DMS153 (cell line): ENCODE data around the gene TPRA1.
A peak's percentile ranks its signal among the peaks of the same experiment; 100 is the strongest.

Experiments used
- DNase-seq: peaks from one replicate; lab custom pipeline; 2025; lab: John Stamatoyannopoulos, UW

The TPRA1 gene

DNA sequence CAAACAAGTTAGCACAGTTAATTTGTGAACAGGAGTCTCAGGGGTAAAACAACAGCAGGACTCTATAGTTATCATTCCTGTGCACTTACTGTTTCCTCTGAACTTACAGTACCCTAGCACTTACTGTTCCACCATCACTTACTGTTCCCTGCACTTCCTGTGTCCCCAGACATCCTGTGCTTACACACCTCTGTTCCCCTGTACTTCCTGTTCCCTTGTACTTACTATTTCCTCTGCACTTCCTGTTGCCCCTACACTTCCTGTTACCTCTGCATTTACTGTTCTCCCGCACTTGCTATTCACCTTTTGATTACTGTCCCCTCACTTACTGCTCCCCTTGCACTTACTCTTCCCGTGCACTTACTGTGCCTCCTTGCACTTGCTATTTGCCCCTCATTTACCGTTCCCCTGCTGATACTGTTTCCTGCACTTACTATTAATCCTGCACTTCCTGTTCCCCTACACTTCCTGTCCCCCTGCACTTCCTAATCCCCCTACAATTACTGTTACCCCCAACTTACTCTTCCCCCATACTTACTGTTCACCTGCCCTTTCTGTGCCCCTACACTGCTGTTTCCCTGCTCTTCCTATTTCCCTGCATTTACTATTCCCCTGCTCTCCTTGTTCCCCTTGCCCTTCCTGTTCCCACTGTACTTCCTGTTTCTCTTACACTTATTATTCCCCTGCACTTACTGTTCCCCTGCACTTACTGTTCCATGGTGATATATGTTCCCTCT lies 30.3 kb downstream of the TPRA1 start:
- no peak for DNase-seq

DNA sequence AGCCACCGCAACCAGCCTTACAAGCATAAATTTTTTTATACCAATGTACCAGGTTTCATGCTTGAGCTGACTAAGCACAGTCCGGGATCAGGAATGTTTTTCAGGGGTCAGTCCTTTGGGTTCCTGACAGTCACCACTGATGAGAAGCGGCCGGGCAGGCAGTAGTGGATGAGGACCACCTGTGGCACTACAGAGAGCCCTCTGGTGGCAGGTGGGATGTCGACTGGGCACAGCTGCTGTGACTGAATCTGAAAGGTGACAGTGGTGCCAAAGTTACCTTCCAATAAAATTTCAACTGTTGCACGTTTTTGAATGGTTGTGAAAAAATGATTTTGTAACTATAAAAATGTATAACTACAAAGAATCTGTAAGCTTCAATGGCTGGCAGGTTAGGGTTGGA lies 34.0 kb downstream of the TPRA1 start:
- no peak for DNase-seq

DNA sequence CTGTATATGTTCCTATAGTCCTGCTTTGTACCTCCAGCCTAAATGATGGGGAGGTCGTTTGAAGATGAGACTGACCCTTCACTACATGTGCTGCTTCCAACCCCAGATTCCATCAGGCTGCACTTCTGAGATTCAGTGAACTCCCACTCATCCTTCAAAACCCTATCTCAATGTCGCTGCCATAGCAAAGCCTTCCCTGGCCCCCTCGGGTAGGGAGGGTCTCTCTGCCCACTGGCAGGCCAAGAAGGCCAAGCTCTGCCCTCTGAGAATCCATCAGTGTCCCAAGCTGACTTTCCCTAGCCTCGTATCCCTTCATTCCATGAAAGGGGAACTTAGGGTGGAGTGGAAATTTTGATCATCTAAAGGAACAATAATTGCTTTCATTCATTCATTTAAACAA lies 35.4 kb downstream of the TPRA1 start:
- DNase-seq = no peak

DNA sequence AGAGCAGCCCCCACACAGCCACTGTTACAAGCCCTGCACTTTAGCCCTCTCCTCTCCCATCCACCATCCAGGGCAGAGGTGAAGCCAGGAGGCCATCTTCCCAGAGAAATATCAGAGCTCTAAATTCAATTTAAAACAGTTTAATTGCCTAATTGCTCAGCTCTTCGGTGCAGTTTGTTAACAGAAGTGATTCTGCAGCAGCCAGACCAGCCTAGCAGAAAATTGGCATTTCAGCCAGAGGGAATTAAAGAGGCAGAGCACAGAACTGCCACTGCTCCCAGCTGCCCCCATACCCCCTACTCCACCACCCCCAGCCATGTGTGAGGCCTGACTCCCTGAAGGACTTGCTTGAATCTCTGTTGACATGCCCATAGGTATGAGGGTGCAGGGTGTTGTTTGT lies 38.5 kb downstream of the TPRA1 start:
- DNase-seq = no peak

DNA sequence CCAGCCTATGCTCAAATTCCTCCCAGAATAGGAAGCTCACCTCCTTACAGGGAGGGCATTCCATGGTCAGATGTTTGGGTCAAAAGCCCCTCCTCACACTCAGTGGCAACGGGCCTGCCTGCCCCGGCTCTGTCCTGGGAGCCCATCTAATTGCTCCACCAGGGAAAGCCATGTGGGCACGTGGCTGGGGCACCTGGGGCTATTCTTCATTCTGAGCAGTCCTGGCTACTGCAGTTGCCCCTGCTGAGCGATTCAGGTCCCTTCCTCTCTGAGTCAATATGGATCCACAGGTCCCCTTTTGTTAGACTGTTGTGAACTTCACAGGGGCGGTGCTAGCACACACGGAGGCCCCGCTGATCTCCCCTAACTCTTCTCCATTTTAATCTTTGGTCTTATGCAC lies 39.4 kb downstream of the TPRA1 start:
- no peak for DNase-seq

DNA sequence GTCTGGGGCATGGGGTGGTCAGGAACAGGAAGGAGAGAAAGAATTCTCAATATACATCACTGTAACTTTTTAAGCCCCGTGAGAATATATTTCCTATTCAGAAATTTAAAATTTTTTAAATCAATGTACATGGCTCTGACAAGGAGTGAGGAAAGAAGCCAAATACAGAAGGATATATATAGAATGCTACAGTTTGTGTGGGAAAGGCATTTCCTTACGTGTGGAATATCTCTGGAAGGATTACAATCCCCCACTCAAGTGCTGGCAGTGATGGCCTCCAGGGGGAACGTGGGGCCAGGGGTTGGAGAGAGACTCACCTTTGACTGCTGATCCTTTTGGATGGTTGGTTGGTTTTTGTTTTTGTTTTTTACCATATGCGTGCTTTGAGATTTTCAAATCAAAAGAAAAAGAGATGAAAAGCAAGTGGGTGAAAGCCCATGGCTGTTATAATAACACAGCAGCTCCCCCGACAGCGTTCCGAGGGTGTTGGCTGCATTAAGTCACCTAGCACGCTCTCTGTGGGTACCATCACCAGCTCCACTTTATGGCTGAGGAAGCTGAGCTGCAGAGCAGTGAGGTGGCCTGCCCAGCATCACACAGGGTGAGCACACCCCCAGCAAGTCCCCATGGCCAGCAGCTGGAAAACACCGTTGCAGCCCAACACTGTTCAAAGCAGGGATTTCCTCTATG lies 39.9 kb downstream of the TPRA1 start:
- no peak for DNase-seq

DNA sequence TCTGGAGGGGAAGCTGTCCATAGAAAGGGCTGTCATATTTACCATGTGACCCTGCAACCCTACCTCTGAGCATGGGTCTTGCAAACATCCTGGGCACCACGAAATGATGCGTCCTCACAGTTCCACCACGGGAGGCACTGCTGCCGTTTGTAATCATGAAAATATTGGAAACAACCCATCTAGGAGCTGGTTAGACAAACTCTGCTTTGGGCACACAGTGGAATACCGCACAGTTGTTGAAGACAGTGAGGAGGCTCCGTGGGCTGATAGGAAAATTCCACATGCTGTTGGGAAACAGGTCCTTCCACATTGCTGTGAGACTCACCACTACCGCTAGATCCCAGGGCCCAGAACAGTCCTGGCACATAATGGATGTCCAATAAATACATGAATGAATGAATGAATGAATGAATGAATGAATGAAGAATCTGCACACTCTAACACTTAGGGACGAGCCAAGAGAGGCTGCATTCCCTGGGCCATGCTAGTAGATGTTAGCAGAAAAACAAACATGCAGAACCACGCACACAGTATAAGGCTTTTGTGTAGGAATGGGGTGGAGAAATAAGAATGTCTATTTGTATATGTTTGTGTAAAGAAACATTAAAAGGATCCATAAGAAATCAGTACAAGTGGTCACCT lies 40.6 kb downstream of the TPRA1 start:
- DNase-seq = no peak

DNA sequence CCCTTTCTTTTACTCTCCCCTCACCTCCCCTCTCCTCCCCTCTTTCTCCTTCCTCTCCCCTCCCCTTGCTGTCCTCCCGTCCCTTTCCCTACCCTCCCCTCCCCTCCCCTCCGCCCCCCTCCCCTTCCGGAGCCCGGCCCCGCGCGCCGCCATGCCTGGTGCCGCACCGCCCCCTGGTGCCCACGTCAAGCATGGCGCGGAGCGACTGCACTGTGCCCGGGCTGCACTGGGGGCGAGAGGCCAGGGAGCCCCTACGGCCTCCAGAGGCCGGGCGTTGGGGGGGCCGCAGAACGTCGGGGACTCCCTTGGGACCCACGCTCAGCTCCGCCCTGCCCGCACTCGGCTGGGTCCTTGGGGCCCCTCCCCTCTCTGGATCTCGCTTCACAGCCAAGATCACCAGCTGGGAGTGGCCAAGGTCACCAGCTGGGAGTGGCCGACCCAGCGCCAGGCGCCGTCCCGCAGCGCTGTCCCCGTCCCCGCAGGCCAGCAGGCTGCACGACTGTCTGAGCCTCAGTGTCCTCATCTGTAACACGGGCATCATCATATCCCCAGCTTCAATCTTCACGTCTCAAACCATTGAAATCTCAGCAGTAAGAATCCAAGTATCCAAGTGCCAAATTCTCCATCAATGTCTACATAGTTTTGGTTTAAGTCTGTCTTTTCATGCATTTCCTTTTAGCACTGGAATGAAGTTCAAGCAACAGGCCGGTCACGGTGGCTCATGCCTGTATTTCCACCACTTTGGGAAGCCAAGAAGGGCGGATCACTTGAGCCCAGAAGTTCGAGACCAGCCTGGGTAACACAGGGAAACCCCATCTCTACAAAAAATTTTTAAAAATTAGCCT lies 42.5 kb downstream of the TPRA1 start:
- DNase-seq = peak; percentile 65

DNA sequence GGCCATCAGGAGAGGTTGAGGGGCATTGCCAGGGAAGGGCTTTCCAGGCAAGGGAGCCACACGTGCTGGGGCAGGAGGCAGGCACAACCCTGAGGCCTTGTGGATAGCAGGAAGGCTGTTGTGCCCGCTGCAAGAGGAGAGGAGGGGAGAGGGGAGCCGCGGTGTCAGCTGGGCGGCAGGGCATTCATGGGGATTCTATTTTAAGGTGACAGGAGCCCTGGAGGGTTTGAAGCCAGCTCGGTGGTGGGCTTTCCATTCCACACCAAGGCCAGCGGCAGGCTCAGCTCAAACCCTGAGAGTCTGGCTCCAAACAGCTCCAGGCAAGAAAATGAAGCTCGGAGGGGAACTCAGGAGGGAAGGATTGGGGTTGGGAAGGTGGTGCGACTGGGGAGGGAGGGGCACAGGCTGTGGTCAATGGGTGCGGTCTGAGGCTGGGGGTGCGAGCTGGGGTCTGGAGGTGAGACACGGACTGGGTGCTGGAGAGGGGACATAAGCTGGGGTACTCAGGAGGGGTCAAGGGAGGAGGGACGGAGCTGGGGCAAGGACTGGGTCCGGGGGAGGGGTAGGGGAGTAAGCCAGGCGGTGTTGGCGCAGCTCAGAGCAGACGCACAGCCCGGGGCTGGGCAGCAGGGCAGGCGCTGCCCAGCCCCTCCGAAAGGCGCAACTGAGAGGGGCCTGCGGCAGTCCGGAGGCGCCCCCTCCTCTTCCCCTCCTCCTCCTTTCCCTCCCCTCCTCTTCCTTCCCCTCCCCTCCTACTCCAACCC lies 43.4 kb downstream of the TPRA1 start:
- DNase-seq = no peak

DNA sequence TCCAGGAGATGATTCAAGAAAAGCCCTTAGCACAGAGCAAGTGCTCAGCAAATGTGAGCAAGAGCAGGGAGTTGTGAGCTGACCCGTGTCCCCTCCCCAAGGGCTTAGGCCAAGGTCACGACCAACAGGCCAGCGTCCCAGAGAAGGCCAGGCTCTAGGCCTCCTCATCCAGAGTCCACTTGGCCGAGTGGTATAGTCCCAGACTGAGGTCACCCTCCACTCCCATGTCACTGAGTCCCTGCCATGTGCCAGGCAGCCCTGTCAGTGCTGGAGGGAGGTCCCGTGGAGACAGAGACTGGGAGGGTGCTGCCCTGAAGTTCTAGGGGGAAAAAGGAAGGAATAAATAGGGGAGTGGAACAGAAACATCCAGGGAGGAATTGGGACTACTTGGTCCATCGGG lies 44.0 kb downstream of the TPRA1 start:
- DNase-seq = no peak

DNA sequence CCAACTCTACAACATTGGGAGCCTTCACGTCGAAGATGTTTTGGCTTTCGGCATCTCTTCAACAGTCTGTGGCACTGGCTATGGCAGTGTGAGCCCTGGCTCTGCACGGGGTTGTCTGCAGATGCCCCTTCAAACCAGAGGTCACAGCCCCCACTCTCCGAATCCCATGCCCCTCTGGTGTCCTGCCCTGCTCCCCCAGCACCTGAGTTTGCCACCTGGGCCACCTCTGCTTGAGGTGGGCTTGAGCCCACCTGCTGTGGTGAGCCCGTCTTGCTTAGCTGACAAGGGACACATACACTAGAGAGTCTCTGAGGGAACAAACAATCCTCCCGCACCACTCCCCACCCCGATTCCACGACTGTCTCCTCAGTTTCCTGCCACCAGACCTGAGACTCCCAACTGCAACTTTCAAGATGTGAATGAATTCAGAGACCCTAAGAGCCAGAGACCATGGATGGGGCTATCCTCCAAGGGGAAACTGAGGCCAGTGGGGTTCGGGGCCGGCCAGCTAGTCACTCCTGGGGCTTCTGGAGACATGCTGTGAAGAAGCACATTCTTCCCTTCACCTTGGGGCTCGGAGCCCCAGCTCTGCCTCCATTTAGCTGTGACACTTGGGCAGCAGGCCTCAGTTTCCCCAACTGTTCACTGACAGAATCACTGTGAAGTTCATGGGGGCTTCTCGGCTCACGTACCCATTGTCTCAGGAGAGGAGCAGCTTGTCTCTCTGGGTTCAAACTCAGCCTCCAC lies 44.6 kb downstream of the TPRA1 start:
- DNase-seq = no peak

DNA sequence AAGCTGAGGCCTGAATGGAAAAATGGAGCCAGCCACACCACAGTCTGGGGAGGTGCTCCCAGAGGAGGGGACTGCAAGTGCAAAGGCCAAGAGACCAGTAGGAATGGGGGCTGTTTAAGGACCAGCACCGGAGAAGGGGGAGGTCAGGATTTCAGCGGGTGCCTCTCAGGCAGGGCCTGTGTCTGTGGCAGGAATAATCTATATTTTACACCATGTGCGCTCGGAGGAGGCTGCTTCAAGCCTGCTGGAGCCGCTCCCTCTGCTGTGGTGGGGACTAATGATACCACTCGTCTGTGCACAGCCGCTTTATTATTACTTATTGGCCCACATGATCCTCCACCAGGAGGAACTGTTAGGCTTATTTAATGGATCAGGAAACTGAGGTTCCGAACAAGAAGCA lies 45.3 kb downstream of the TPRA1 start:
- no peak for DNase-seq

DNA sequence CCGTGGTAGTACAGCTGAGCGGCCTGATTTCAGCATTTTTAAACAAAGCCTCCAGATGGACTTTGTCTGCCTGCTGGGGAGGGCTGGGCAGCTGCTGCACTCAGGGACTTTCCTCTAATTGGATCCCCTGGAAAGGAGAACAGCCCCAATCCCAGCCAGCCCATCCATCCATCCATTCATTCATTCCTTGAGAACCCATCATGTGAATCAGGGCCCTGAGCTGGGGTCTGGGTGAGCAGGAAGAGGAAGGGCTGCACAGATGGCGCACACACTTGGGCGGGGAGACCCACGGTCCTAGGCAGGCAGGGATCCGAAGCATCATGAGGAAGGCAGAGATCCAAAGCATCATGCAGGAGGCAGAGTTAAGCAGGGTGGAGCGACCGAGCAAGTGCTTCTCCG lies 45.7 kb downstream of the TPRA1 start:
- DNase-seq = no peak

DNA sequence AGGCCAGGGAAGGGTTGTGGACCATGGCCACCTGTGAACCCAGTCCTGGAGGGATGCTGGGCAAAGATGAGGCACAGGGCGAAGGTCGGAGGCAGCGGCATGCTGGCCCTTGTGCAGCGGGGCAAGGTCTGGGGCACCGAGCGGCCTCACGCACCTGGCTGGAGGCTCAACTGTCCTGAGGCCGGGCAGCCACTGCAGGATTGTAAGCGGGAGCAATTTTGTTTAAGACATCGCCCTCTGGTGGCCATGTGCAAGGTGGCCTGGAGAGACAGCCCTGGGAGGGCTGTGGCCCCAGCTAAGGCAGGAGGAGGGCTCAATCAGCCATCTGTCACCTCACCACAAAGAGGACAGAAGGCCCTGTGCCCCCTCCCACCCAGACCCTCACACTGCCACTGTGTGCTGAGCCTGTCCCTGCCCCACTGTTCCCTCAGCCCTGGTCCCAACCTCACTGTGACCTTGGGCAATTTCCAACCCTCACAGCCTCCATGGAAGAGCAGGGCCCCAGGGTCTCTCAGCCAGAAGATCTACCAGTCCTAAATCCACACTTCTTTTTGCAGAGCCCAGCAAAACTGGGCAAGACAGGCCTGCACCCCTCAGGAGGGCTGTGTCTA lies 46.2 kb downstream of the TPRA1 start:
- peak; percentile 37 for DNase-seq

DNA sequence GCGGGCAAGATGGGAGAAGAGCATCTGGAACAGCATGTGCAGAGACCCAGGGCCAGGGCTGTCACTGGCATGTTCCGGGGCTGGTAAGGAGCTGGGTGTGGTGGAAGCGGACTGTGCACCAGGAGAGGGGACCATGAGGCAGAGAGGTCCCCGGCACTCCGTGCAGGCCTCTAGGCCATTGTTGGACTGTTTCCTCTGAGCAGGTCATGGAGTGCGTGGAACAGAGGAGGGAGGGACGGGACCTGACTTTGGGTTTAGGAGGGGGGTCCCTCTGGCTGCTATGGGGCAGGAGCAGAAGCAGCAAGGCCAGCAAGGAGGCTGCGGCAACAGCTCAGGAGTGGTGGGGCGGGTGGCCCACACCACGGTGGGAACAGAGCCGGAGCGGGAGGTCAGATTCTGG lies 47.1 kb downstream of the TPRA1 start:
- no peak for DNase-seq

DNA sequence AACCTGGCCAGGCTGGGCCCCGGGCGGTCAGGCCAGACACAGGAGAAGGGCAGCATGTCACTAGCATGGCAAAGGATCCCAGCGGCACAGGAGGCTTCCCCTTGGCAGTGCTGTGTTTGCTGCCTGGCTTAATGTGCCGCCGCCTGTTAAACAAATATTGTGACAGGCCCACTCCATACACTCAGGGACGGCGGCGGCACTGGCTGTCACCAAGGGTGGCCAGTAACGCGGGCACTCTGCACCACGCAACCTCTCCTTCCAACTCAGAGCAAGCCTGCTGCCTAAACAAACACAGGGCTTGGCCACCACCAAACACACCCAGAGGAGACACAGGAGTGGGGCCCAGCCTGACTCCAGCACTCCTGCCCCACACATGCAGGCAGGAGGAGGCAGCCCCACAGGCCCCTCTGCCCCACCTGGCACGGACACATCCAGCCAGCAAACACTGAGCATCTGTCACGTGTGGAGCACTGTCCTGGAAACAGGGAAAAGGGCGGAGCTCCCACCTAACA lies 48.0 kb downstream of the TPRA1 start:
- peak; percentile 93 for DNase-seq

DNA sequence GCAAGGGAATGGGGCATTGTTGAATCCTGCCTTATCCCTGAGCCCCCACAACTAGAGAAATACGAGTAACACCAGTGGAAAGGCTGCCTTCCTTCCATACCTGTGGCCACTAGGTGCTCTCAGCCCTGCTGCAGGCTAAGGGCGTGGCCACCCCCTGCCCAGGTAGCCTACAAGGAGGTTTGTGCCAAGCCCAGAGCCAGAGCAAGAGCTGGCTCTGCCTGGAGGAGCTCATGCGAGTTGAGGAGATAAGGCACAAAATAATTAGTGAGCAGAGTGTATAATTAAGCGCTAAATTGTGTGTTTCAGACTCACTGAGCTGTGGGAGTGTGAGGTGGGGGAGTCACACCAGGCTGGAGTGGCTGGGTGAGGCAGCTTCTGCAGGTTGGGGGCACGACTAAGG lies 49.2 kb downstream of the TPRA1 start:
- no peak for DNase-seq

DNA sequence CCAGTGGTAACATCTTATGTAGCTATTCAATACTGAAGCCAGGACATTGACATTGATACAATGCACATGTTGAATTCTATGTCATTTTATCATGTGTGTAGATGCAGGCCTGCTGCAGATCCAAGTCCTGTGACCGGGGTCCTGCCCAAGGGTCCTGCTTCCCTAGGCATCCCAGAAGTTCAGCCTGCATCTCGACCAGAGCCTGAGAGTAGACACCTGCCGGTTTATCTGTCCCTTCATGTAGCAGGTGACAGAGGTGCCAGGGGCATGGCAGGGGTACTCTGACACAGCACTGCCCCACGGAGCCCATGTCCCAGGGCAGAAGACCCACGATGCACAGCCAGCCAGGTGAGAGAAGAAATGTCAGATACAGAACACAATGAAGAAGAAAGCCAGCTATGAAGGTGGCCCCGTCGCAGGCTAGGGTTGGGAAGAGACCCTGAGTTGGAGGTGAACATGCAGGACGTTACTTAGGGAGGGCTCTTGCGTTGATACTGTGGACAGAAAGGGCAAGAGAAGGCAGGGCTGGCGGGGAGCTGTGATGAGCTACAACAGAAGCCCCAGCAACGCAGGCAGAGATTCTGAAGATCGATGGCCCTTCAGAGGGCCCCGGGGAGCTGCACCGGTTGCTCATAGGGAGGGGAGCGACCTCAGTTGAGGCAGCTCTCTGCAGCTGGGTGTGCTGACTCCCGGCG lies 51.0 kb downstream of the TPRA1 start:
- DNase-seq = no peak

DNA sequence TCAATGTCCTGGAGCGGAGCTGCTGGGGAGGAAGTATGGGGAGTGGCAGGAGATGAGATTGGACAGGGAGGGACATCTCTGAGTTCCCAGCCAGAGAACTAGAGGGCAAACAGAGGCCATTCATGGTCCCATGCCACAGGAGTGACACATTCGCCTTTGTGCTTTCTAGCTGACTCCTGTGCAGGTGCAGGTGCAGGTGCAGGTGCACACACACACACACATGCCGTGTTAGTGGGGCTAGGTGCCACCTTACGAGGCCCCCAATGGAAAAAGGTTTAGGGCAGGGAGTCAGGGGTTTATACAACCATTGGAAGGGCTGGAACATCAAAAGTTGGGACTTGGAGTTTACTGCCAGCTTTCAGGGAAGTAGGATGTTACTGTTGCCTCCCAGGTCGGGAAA lies 52.0 kb downstream of the TPRA1 start:
- DNase-seq = peak; percentile 14
